NCI-H524 treated with DMSO at 0.1 percent for 48 hours (cell line): ENCODE measurements around the gene EEF1AKMT3.

Source experiments
- DNase-seq: peaks from one replicate; lab custom pipeline; 2025; lab: John Stamatoyannopoulos, UW

The EEF1AKMT3 gene

GRCh38 chr12:57751432-57751787 is 21.0 kb upstream of the EEF1AKMT3 start:
- DNase-seq = no peak

- DNase-seq = peak; percentile 95
These were observed 20.4 kb upstream of the EEF1AKMT3 start, which contains the start of gene CDK4 for GRCh38 chr12:57751788-57752667. Gene CDK4, minus strand, starts transcription at chr12:57752310. Its CDS starts 593 bp downstream, at chr12:57751717.

- DNase-seq = no peak
These were observed 19.8 kb upstream of the EEF1AKMT3 start for GRCh38 chr12:57752668-57753000.

- no peak for DNase-seq
These were observed 18.6 kb upstream of the EEF1AKMT3 start for GRCh38 chr12:57753756-57754337.

- DNase-seq = peak; percentile 24
These were observed 17.8 kb upstream of the EEF1AKMT3 start, which contains the start of gene MARCHF9 for GRCh38 chr12:57754411-57755193. Gene MARCHF9, plus strand, starts transcription at chr12:57755103. Its CDS starts 426 bp downstream, at chr12:57755529.

- DNase-seq = no peak
These were observed 17.3 kb upstream of the EEF1AKMT3 start for GRCh38 chr12:57755194-57755453.

- no peak for DNase-seq
These were observed 16.7 kb upstream of the EEF1AKMT3 start for GRCh38 chr12:57755454-57756372.

GRCh38 chr12:57756406-57757341 is 15.7 kb upstream of the EEF1AKMT3 start:
- no peak for DNase-seq

GRCh38 chr12:57757771-57758170 is 14.6 kb upstream of the EEF1AKMT3 start:
- DNase-seq = no peak

GRCh38 chr12:57758552-57759359 is 13.7 kb upstream of the EEF1AKMT3 start:
- DNase-seq = no peak

- DNase-seq = no peak
These were observed 12.9 kb upstream of the EEF1AKMT3 start for GRCh38 chr12:57759360-57759980.

- DNase-seq = no peak
These were observed 11.9 kb upstream of the EEF1AKMT3 start for GRCh38 chr12:57760347-57760982.

GRCh38 chr12:57761391-57761998 is 10.9 kb upstream of the EEF1AKMT3 start:
- no peak for DNase-seq

GRCh38 chr12:57762463-57762862 is 10.0 kb upstream of the EEF1AKMT3 start:
- DNase-seq = no peak

- no peak for DNase-seq
These were observed 8.3 kb upstream of the EEF1AKMT3 start for GRCh38 chr12:57763881-57764661.

GRCh38 chr12:57764662-57765002 is 7.8 kb upstream of the EEF1AKMT3 start:
- no peak for DNase-seq

- DNase-seq = no peak
These were observed 7.3 kb upstream of the EEF1AKMT3 start for GRCh38 chr12:57765003-57765697.
